Stimulated activated CD8-positive, alpha-beta memory T cell treated with anti-CD3 and anti-CD28 coated beads, Interleukin-7, amount 100 ng/mL, for 4 hours (primary cell): ENCODE measurements around the gene OR10G8.
"Not testable (repeated sequence)": the region's sequence is repeated elsewhere in the genome, so short reads cannot be mapped to it uniquely, and the experiment has no call there.

ENCODE experiments used
- DNase-seq, 2 donors: peaks; one replicate each; pipeline ENCODE4 v3.0.0-alpha.2; 2020; ENCODE audit warnings: low read depth in 2 of 2

Gene OR10G8

GRCh38 chr11:124026498-124026897, at the start of gene OR10G8:
Gene OR10G8 (plus strand): TSS chr11:124026798. CDS start chr11:124029623, 2,825 bp downstream.
- no peak for DNase-seq

GRCh38 chr11:123977731-123978347, 48.8 kb upstream of the OR10G8 start, which contains the start of gene OR10S1:
Gene OR10S1 (minus strand): TSS chr11:123977781. CDS start chr11:123977664, 117 bp downstream.
- no peak for DNase-seq

- DNase-seq, result no peak
These were observed 47.3 kb upstream of the OR10G8 start for GRCh38 chr11:123979311-123979710.

GRCh38 chr11:123995119-123995518, 31.5 kb upstream of the OR10G8 start, which contains the start of gene OR10G6:
Gene OR10G6 (minus strand): TSS chr11:123995161. CDS start chr11:123995161, 0 bp downstream.
- DNase-seq, result no peak

GRCh38 chr11:124012697-124013096, 13.9 kb upstream of the OR10G8 start, which contains the start of gene OR10G4:
Gene OR10G4 (plus strand): TSS chr11:124012997. CDS start chr11:124015575, 2,578 bp downstream.
- no peak for DNase-seq

GRCh38 chr11:124015837-124016236, 10.8 kb upstream of the OR10G8 start:
- not testable (repeated sequence) for DNase-seq

GRCh38 chr11:124036666-124037065, 10.1 kb downstream of the OR10G8 start:
- no peak for DNase-seq

- DNase-seq, result no peak
These were observed 13.0 kb downstream of the OR10G8 start for GRCh38 chr11:124039557-124039956.

GRCh38 chr11:124041254-124041653, 14.7 kb downstream of the OR10G8 start, which contains the start of gene OR10G7:
Gene OR10G7 (minus strand): TSS chr11:124041325. CDS start chr11:124039001, 2,324 bp downstream.
- no peak for DNase-seq

- no peak for DNase-seq
These were observed 16.8 kb downstream of the OR10G8 start for GRCh38 chr11:124043420-124043819.

GRCh38 chr11:124050748-124051147, 24.1 kb downstream of the OR10G8 start:
- no peak for DNase-seq

GRCh38 chr11:124052966-124053365, 26.4 kb downstream of the OR10G8 start:
- no peak for DNase-seq

GRCh38 chr11:124068601-124069110, 42.1 kb downstream of the OR10G8 start:
- DNase-seq, result no peak

GRCh38 chr11:124069429-124070401, 43.1 kb downstream of the OR10G8 start:
- no peak for DNase-seq

- peak; percentile 33 to 42 for DNase-seq
These were observed 44.5 kb downstream of the OR10G8 start for GRCh38 chr11:124070915-124071622.

- no peak for DNase-seq
These were observed 45.0 kb downstream of the OR10G8 start for GRCh38 chr11:124071623-124071948.

- no peak for DNase-seq
These were observed 45.5 kb downstream of the OR10G8 start for GRCh38 chr11:124072147-124072546.

GRCh38 chr11:124074554-124074953, 48.0 kb downstream of the OR10G8 start:
- DNase-seq, result no peak

GRCh38 chr11:124075492-124075840, 48.9 kb downstream of the OR10G8 start:
- DNase-seq, result no peak

GRCh38 chr11:124075841-124076651, 49.4 kb downstream of the OR10G8 start:
- no peak for DNase-seq

- no peak for DNase-seq
These were observed 50.7 kb downstream of the OR10G8 start for GRCh38 chr11:124077266-124077665.
